OCI-LY1 (cell line): ENCODE data around the gene RNF150.

ENCODE experiments used
- CTCF ChIP-seq: fragments of 200-600 bp; sonication (generic), shearing (Covaris generic); IDR thresholded peaks from 2 replicates; pipeline ENCODE4 v1.5.1; 2017; ENCODE audit warnings: mild to moderate bottlenecking, antibody characterized with exemption, low read length, moderate library complexity, mixed read lengths
- EZH2 ChIP-seq: fragments of 200-600 bp; sonication (generic), shearing (Covaris generic); IDR thresholded peaks from 2 replicates; pipeline ENCODE4 v1.8.0; 2017; ENCODE audit warnings: borderline replicate concordance, mixed run types, mild to moderate bottlenecking, antibody characterized with exemption, low read length, moderate library complexity, mixed read lengths

- TF ChIP-seq CTCF = no peak
- TF ChIP-seq EZH2 = no peak
These were observed 55.6 kb downstream of the RNF150 start for GRCh38 chr4:141077611-141078225.
